ENCODE data around the gene PLET1. TPM values are rescaled to one million over a fixed set of nuclear protein-coding genes. Genes with fewer than 3 reads are reported as not detected.

The PLET1 gene
- total and polyA plus RNA-seq, 9 of the 15 experiments (the other 6 are each of a cell fraction or from before 2014, with no cell fraction given) = not detected

- TF ChIP-seq CBFB (CRISPR knock-in tag; IDR thresholded peaks at IDR 0.05) (no peak), TCF7L2 (IDR thresholded peaks at IDR 0.05; ENCODE audit: low read depth, low read length) (no peak), ZNF444 (CRISPR knock-in tag; IDR thresholded peaks at IDR 0.05) (no peak), RNF2 (IDR thresholded peaks at IDR 0.05) (no peak), SAP30 (IDR thresholded peaks at IDR 0.05; ENCODE audit: borderline replicate concordance, insufficient read depth, low read depth, low read length, poor library complexity, severe bottlenecking) (peak; percentile 36), GATAD2A (IDR thresholded peaks at IDR 0.05) (no peak), GTF3C2 (IDR thresholded peaks at IDR 0.05; ENCODE audit: borderline replicate concordance, extremely low read depth, insufficient read length) (no peak), CHCHD3 (CRISPR knock-in tag; IDR thresholded peaks at IDR 0.05) (no peak), PCBP2 (IDR thresholded peaks at IDR 0.05; ENCODE audit: low read depth, low read length, poor library complexity, severe bottlenecking) (no peak), NCOA2 (IDR thresholded peaks at IDR 0.05; ENCODE audit: partially characterized antibody in 2 of 2) (no peak), MED1 (CRISPR knock-in tag; IDR thresholded peaks at IDR 0.05; ENCODE audit: borderline replicate concordance) (no peak), ZNF134 (CRISPR knock-in tag; conservative IDR thresholded peaks at IDR 0.05) (no peak), MTA2 (IDR thresholded peaks at IDR 0.05; ENCODE audit: low read depth) (no peak), ZNF696 (CRISPR knock-in tag; conservative IDR thresholded peaks at IDR 0.05) (no peak)
- TF ChIP-seq, protein P1, sequence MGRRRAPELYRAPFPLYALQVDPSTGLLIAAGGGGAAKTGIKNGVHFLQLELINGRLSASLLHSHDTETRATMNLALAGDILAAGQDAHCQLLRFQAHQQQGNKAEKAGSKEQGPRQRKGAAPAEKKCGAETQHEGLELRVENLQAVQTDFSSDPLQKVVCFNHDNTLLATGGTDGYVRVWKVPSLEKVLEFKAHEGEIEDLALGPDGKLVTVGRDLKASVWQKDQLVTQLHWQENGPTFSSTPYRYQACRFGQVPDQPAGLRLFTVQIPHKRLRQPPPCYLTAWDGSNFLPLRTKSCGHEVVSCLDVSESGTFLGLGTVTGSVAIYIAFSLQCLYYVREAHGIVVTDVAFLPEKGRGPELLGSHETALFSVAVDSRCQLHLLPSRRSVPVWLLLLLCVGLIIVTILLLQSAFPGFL (CRISPR knock-in tag; IDR thresholded peaks at IDR 0.05) = no peak
- TF ChIP-seq, protein P2, sequence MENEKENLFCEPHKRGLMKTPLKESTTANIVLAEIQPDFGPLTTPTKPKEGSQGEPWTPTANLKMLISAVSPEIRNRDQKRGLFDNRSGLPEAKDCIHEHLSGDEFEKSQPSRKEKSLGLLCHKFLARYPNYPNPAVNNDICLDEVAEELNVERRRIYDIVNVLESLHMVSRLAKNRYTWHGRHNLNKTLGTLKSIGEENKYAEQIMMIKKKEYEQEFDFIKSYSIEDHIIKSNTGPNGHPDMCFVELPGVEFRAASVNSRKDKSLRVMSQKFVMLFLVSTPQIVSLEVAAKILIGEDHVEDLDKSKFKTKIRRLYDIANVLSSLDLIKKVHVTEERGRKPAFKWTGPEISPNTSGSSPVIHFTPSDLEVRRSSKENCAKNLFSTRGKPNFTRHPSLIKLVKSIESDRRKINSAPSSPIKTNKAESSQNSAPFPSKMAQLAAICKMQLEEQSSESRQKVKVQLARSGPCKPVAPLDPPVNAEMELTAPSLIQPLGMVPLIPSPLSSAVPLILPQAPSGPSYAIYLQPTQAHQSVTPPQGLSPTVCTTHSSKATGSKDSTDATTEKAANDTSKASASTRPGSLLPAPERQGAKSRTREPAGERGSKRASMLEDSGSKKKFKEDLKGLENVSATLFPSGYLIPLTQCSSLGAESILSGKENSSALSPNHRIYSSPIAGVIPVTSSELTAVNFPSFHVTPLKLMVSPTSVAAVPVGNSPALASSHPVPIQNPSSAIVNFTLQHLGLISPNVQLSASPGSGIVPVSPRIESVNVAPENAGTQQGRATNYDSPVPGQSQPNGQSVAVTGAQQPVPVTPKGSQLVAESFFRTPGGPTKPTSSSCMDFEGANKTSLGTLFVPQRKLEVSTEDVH (IDR thresholded peaks at IDR 0.05; ENCODE audit: low read depth, partially characterized antibody) = no peak
- TF ChIP-seq, protein P3, sequence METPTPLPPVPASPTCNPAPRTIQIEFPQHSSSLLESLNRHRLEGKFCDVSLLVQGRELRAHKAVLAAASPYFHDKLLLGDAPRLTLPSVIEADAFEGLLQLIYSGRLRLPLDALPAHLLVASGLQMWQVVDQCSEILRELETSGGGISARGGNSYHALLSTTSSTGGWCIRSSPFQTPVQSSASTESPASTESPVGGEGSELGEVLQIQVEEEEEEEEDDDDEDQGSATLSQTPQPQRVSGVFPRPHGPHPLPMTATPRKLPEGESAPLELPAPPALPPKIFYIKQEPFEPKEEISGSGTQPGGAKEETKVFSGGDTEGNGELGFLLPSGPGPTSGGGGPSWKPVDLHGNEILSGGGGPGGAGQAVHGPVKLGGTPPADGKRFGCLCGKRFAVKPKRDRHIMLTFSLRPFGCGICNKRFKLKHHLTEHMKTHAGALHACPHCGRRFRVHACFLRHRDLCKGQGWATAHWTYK (CRISPR knock-in tag; IDR thresholded peaks at IDR 0.05) = no peak
Observed at GRCh38 chr11:112289588-112290492, 29.2 kb upstream of the PLET1 start (continued).
